GM23338 (cell line): Measurements from ENCODE around the gene FBN2. TPM values are rescaled to one million over a fixed set of nuclear protein-coding genes. Genes with fewer than 3 reads are reported as not detected.

Experiments
- ATAC-seq: fragments of 200-7000 bp; cut with Tn5 transposase; 3 replicates; pipeline ENCODE4 v1.9.1; 2020
- DNase-seq: peaks from one replicate; pipeline ENCODE4 v3.0.0-alpha.2; 2015; ENCODE audit warnings: low spot score
- H2AFZ ChIP-seq: fragments of 200-600 bp; sonication (generic); 2 replicates; pipeline ENCODE4 v1.8.0; 2016; ENCODE audit warnings: antibody characterized with exemption, mild to moderate bottlenecking, moderate library complexity
- H3F3A ChIP-seq: fragments of 200-600 bp; sonication (generic); replicated peaks from 2 replicates; pipeline ENCODE4 v1.8.0; 2017; ENCODE audit warnings: antibody characterized with exemption, mixed run types, low read depth
- H3K27ac ChIP-seq: fragments of 200-600 bp; sonication (generic); 2 replicates; pipeline ENCODE4 v1.6.1; 2016; ENCODE audit warnings: low read depth
- H3K27me3 ChIP-seq: fragments of 200-600 bp; sonication (generic); 2 replicates; pipeline ENCODE4 v1.8.0; 2016; ENCODE audit warnings: mild to moderate bottlenecking, mixed run types, moderate library complexity; ENCODE audit not compliant: insufficient read depth
- H3K36me3 ChIP-seq: fragments of 200-600 bp; sonication (generic); 2 replicates; pipeline ENCODE4 v1.8.0; 2016; ENCODE audit warnings: mild to moderate bottlenecking; ENCODE audit not compliant: insufficient read depth
- H3K4me1 ChIP-seq: fragments of 200-600 bp; sonication (generic); 2 replicates; pipeline ENCODE4 v1.8.0; 2016; ENCODE audit warnings: mild to moderate bottlenecking, moderate library complexity; ENCODE audit not compliant: insufficient read depth
- H3K4me2 ChIP-seq: fragments of 200-600 bp; sonication (generic); 2 replicates; pipeline ENCODE4 v1.7.1; 2017; ENCODE audit warnings: mixed run types
- H3K4me3 ChIP-seq: fragments of 200-600 bp; sonication (generic); 2 replicates; pipeline ENCODE4 v1.6.1; 2016; ENCODE audit warnings: mixed run types
- H3K79me2 ChIP-seq: fragments of 200-600 bp; sonication (generic); replicated peaks from 2 replicates; pipeline ENCODE4 v1.8.0; 2017; ENCODE audit warnings: mild to moderate bottlenecking; ENCODE audit not compliant: insufficient read depth
- H3K9me2 ChIP-seq: fragments of 200-600 bp; sonication (generic); 2 replicates; pipeline ENCODE4 v1.8.0; 2017; ENCODE audit not compliant: insufficient read depth
- H4K20me1 ChIP-seq: fragments of 200-600 bp; sonication (generic); replicated peaks from 2 replicates; pipeline ENCODE4 v1.8.0; 2017; ENCODE audit warnings: mild to moderate bottlenecking; ENCODE audit not compliant: insufficient read depth
- H3K27ac Mint-ChIP-seq: 2 replicates; pipeline ENCODE4 v1.8.0; 2020; ENCODE audit warnings: inconsistent platforms, mild to moderate bottlenecking, moderate library complexity, mixed read lengths
- H3K27me3 Mint-ChIP-seq: 3 replicates; pipeline ENCODE4 v1.8.0; 2022; ENCODE audit warnings: low read depth, mild to moderate bottlenecking, moderate library complexity, mixed read lengths, inconsistent platforms; ENCODE audit not compliant: insufficient read depth, poor library complexity
- H3K36me3 Mint-ChIP-seq: 3 replicates; pipeline ENCODE4 v1.8.0; 2021; ENCODE audit warnings: low read depth, mild to moderate bottlenecking, inconsistent platforms, moderate library complexity, mixed read lengths
- H3K4me1 Mint-ChIP-seq: 3 replicates; pipeline ENCODE4 v1.8.0; 2020; ENCODE audit warnings: mild to moderate bottlenecking, inconsistent platforms, mixed read lengths
- H3K4me3 Mint-ChIP-seq: 3 replicates; pipeline ENCODE4 v1.8.0; 2021; ENCODE audit warnings: moderate library complexity, mild to moderate bottlenecking, inconsistent platforms, mixed read lengths
- H3K9me3 Mint-ChIP-seq: 3 replicates; pipeline ENCODE4 v1.8.0; 2020; ENCODE audit warnings: moderate library complexity, mild to moderate bottlenecking, inconsistent platforms, mixed read lengths
- CREB1 ChIP-seq: fragments of 250-450 bp; sonication (Bioruptor Pico); IDR thresholded peaks from 2 replicates; pipeline ENCODE4 v1.5.0; 2020; ENCODE audit warnings: low read depth, mild to moderate bottlenecking, moderate library complexity
- EZH2 ChIP-seq: fragments of 200-600 bp; sonication (generic); IDR thresholded peaks from one replicate; pipeline ENCODE4 v1.8.0; 2017; ENCODE audit warnings: antibody characterized with exemption, mild to moderate bottlenecking, low read depth; ENCODE audit not compliant: unreplicated experiment
- EZH2phosphoT487 ChIP-seq: fragments of 200-600 bp; sonication (generic); IDR thresholded peaks from one replicate; pipeline ENCODE4 v1.8.1; 2018; ENCODE audit warnings: antibody characterized with exemption; ENCODE audit not compliant: unreplicated experiment
- JUNB ChIP-seq: IDR thresholded peaks from one replicate; pipeline ENCODE4 v1.6.1; 2016; ENCODE audit warnings: antibody characterized with exemption; ENCODE audit not compliant: unreplicated experiment
- POLR2AphosphoS5 ChIP-seq: IDR thresholded peaks from 2 replicates; pipeline ENCODE4 v1.6.1; 2016; ENCODE audit warnings: antibody characterized with exemption, low read depth
- STAT1 ChIP-seq: IDR thresholded peaks from one replicate; pipeline ENCODE4 v1.6.1; 2016; ENCODE audit warnings: antibody characterized with exemption; ENCODE audit not compliant: unreplicated experiment
- ZNF462 ChIP-seq: fragments of 250-450 bp; sonication (Bioruptor Pico); IDR thresholded peaks from 2 replicates; pipeline ENCODE4 v1.5.0; 2020; ENCODE audit warnings: mild to moderate bottlenecking, moderate library complexity
- polyA plus RNA-seq: library from polyadenylated mRNA; unstranded; fragments of >200 nt; fragmentation: Nextera tagmentation; extraction: Ambion mirVana; gene quantifications from 2 replicates; pipeline ENCODE4 v1.2.1, GENCODE V29; 2016
- total RNA-seq: library from RNA; depleted of rRNA; stranded (reverse); fragments of >200 nt; shearing (Covaris generic); gene quantifications from 2 replicates; pipeline ENCODE4 v1.2.3, GENCODE V29; 2014
- TF ChIP-seq, protein P1 (sequence below): IDR thresholded peaks from one replicate; pipeline ENCODE4 v1.6.1; 2018; ENCODE audit warnings: antibody characterized with exemption; ENCODE audit not compliant: unreplicated experiment

The FBN2 gene
- total and polyA plus RNA-seq, 2 experiments from 2014 or later, result 2.6 to 13.6 TPM

DNA sequence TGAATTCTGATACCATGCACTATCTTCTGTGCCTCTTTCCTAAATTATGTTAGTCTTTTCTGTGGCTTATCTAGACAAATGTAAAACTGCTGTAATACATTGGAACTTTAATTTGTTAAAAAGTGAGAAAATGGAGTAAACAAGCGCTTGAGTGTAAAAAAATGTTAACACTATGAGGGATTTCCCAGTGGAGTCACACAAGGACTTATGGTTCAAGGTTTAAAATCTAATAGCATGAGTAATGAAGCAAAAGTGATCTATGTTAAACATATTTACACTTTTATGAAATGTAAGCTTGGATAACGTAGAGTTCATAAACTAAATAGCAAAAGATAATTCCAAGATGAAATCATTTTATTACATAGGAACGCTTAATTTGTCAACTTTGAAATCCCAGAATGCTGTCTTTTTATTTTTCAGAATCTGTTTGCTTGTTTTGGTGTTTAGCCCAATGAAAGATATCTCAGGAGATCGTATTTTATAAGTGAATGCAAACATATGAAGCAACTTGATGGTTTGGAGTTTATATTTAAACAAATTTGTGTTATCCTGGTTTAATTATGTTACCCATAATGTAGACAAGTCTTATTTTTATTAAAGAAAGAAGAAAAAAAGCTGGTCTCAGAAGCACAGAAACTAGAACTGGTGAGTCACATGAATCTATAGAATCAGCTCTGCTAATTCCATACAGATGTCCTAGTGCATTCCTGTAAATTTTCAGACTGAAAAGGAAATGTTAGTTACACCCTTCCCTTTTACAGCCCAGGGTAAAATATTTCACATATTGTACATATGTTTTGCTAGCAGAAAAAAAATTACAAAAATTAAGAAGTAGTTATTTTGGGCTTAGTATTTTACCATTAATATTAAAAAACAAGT is 34.2 kb upstream of the FBN2 start:
- H3K27ac Mint-ChIP-seq, result no peak overlapping the region
- Histone ChIP-seq H3K4me3 (no peak overlapping the region), H3F3A (no peaks in the 10 kb centered on the region), H3K36me3 (no peaks in the 10 kb centered on the region), H3K79me2 (no peaks in the 10 kb centered on the region), H3K9me2 (no peaks in the 10 kb centered on the region), H3K4me2 (no peak overlapping the region), H3K4me1 (peaks cover 6% of the 10 kb centered on the region), H2AFZ (no peak overlapping the region), H4K20me1 (no peaks in the 10 kb centered on the region), H3K27ac (no peak overlapping the region), H3K27me3 (no peaks in the 10 kb centered on the region)
- peaks cover 2% of the 10 kb centered on the region for H3K27me3 Mint-ChIP-seq
- no peaks in the 10 kb centered on the region; the same call in 2 of the 3 replicates for H3K9me3 Mint-ChIP-seq
- DNase-seq (no peak), ATAC-seq (no peak)
- H3K4me1 Mint-ChIP-seq, result peaks cover 2% of the 10 kb centered on the region; the same call in 2 of the 3 replicates
- H3K36me3 Mint-ChIP-seq, result no peaks in the 10 kb centered on the region
- TF ChIP-seq POLR2AphosphoS5, result no peak
- no peak for TF ChIP-seq ZNF462 (CRISPR knock-in tag)
- no peak for TF ChIP-seq JUNB
- TF ChIP-seq EZH2phosphoT487, result no peak
- no peak for TF ChIP-seq EZH2
- TF ChIP-seq CREB1 (CRISPR knock-in tag), result no peak
- TF ChIP-seq, protein P1, sequence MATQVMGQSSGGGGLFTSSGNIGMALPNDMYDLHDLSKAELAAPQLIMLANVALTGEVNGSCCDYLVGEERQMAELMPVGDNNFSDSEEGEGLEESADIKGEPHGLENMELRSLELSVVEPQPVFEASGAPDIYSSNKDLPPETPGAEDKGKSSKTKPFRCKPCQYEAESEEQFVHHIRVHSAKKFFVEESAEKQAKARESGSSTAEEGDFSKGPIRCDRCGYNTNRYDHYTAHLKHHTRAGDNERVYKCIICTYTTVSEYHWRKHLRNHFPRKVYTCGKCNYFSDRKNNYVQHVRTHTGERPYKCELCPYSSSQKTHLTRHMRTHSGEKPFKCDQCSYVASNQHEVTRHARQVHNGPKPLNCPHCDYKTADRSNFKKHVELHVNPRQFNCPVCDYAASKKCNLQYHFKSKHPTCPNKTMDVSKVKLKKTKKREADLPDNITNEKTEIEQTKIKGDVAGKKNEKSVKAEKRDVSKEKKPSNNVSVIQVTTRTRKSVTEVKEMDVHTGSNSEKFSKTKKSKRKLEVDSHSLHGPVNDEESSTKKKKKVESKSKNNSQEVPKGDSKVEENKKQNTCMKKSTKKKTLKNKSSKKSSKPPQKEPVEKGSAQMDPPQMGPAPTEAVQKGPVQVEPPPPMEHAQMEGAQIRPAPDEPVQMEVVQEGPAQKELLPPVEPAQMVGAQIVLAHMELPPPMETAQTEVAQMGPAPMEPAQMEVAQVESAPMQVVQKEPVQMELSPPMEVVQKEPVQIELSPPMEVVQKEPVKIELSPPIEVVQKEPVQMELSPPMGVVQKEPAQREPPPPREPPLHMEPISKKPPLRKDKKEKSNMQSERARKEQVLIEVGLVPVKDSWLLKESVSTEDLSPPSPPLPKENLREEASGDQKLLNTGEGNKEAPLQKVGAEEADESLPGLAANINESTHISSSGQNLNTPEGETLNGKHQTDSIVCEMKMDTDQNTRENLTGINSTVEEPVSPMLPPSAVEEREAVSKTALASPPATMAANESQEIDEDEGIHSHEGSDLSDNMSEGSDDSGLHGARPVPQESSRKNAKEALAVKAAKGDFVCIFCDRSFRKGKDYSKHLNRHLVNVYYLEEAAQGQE, result no peak
- TF ChIP-seq STAT1, result no peak
- no peak overlapping the region for H3K4me3 Mint-ChIP-seq
